ENCODE results near the gene ZNHIT3.

ZNHIT3 gene

DNA sequence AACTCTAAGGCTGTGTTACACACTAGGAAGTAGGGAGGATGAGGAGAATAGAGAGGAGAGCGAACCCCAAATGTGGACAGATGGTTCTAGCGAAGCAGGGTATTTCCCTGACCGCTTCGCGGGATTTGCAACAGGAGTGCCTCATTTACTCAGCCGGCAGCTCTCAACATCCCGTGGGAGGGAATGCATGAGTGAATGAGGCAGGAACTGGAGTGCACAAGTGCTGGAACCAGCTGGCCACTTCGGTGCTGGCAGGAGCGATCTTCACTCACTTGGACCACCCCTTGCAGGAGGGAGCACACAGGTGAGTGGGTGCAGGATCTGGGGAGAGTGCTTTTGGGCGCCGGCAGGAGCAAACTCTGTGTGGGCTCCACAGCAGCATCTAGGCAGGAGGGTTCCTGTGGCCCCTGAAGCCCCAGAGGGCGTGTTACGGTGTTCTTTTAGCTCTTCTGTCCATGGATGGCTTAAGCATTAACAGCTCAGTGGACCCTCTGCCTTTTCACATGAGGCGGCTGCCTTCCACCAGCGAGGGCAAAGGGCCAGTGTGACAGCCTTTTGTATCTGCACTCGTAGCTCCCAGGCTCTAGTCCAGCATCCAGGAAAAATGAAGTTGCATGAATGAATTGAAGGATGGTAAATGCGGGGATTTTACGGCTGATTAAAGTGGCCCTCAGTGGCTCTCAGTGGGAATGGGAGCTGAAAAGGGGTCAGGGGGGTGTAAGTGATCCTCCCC, 17.4 kb upstream of the ZNHIT3 start:
- H3K27me3 ChIP-seq (ENCODE audit: insufficient read depth, poor library complexity, severe bottlenecking) = peaks cover 2% of the 10 kb centered on the region
- TF ChIP-seq SPI1 (IDR thresholded peaks at IDR 0.05; ENCODE audit: borderline replicate concordance, low read depth) = no peak
- TF ChIP-seq, protein P1, sequence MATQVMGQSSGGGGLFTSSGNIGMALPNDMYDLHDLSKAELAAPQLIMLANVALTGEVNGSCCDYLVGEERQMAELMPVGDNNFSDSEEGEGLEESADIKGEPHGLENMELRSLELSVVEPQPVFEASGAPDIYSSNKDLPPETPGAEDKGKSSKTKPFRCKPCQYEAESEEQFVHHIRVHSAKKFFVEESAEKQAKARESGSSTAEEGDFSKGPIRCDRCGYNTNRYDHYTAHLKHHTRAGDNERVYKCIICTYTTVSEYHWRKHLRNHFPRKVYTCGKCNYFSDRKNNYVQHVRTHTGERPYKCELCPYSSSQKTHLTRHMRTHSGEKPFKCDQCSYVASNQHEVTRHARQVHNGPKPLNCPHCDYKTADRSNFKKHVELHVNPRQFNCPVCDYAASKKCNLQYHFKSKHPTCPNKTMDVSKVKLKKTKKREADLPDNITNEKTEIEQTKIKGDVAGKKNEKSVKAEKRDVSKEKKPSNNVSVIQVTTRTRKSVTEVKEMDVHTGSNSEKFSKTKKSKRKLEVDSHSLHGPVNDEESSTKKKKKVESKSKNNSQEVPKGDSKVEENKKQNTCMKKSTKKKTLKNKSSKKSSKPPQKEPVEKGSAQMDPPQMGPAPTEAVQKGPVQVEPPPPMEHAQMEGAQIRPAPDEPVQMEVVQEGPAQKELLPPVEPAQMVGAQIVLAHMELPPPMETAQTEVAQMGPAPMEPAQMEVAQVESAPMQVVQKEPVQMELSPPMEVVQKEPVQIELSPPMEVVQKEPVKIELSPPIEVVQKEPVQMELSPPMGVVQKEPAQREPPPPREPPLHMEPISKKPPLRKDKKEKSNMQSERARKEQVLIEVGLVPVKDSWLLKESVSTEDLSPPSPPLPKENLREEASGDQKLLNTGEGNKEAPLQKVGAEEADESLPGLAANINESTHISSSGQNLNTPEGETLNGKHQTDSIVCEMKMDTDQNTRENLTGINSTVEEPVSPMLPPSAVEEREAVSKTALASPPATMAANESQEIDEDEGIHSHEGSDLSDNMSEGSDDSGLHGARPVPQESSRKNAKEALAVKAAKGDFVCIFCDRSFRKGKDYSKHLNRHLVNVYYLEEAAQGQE (IDR thresholded peaks at IDR 0.05; ENCODE audit: insufficient replicate concordance, low read depth) = no peak
- TF ChIP-seq POLR2AphosphoS5 (IDR thresholded peaks at IDR 0.05; ENCODE audit: low read depth) = no peak
- TF ChIP-seq, protein P2, sequence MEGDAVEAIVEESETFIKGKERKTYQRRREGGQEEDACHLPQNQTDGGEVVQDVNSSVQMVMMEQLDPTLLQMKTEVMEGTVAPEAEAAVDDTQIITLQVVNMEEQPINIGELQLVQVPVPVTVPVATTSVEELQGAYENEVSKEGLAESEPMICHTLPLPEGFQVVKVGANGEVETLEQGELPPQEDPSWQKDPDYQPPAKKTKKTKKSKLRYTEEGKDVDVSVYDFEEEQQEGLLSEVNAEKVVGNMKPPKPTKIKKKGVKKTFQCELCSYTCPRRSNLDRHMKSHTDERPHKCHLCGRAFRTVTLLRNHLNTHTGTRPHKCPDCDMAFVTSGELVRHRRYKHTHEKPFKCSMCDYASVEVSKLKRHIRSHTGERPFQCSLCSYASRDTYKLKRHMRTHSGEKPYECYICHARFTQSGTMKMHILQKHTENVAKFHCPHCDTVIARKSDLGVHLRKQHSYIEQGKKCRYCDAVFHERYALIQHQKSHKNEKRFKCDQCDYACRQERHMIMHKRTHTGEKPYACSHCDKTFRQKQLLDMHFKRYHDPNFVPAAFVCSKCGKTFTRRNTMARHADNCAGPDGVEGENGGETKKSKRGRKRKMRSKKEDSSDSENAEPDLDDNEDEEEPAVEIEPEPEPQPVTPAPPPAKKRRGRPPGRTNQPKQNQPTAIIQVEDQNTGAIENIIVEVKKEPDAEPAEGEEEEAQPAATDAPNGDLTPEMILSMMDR (IDR thresholded peaks at IDR 0.05; ENCODE audit: insufficient read depth, low read length) = no peak
- TF ChIP-seq GABPA (IDR thresholded peaks at IDR 0.05; ENCODE audit: low read depth) = no peak
- no peak overlapping the region for H3K27ac ChIP-seq (replicated peaks)
- H3K4me3 ChIP-seq (replicated peaks; ENCODE audit: insufficient read depth, low read length) = no peak overlapping the region
- no peak for DNase-seq (ENCODE audit: low read depth in 1 of 2, low spot score in 1 of 2)

DNA sequence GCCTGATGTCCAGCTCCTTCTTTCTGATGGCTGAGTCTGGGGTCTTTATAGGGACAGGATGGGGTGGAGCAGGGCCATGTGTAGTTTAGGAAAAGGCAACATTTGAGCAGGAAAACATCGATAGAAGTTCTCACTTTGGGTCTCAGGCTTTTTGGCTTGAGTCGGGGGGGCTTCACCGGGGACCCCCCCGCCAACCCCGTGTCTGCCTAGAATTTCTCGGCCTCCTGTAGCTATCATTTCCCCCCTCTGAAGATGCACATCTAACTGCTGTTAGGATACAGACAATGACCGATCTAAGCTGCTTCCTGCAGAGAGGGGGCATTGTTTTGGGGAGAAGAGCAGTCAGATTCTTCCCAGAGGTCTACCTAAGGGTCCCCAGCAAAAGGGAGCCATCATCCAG, 16.7 kb upstream of the ZNHIT3 start:
- H3K27me3 ChIP-seq (ENCODE audit: insufficient read depth, poor library complexity, severe bottlenecking) = peaks cover 2% of the 10 kb centered on the region
- TF ChIP-seq POLR2AphosphoS5 (IDR thresholded peaks at IDR 0.05; ENCODE audit: low read depth) = no peak
- TF ChIP-seq, protein P2 (IDR thresholded peaks at IDR 0.05; ENCODE audit: insufficient read depth, low read length) = no peak
- TF ChIP-seq GABPA (IDR thresholded peaks at IDR 0.05; ENCODE audit: low read depth) = no peak
- no peak for TF ChIP-seq SPI1 (IDR thresholded peaks at IDR 0.05; ENCODE audit: borderline replicate concordance, low read depth)
- TF ChIP-seq, protein P1 (IDR thresholded peaks at IDR 0.05; ENCODE audit: insufficient replicate concordance, low read depth) = no peak
- no peak for DNase-seq (ENCODE audit: low read depth in 1 of 2, low spot score in 1 of 2)

DNA sequence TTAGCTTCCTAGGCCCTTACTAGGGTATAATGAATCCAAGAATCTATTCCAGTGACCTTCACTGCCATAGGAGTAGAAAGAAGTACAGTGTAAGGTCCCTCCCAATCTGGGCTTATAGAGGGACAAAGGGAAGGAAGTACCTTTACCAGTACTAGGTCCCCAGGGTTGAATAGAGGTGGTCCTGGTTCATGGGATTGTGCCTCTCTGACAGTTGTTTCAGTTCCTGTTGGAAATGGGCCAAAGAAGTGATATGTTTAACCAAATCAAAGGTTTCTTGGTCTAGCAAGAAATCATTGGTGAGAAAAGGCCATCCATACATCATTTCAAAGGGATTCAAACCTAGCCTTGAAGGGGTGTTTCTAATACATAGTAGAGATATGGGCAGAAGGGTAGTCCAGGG, 16.0 kb upstream of the ZNHIT3 start:
- no peak for DNase-seq (ENCODE audit: low read depth in 1 of 2, low spot score in 1 of 2)

More for the DNA sequence above, 16.7 kb upstream of the ZNHIT3 start:
- no peak overlapping the region for H3K27ac ChIP-seq (replicated peaks)
- no peak overlapping the region for H3K4me3 ChIP-seq (replicated peaks; ENCODE audit: insufficient read depth, low read length)

More for the DNA sequence above, 16.0 kb upstream of the ZNHIT3 start:
- H3K27ac ChIP-seq (replicated peaks) = no peak overlapping the region
- TF ChIP-seq GABPA (IDR thresholded peaks at IDR 0.05; ENCODE audit: low read depth) (no peak), POLR2AphosphoS5 (IDR thresholded peaks at IDR 0.05; ENCODE audit: low read depth) (no peak), SPI1 (IDR thresholded peaks at IDR 0.05; ENCODE audit: borderline replicate concordance, low read depth) (no peak)
- TF ChIP-seq, protein P2 (IDR thresholded peaks at IDR 0.05; ENCODE audit: insufficient read depth, low read length) = no peak
- TF ChIP-seq, protein P1 (IDR thresholded peaks at IDR 0.05; ENCODE audit: insufficient replicate concordance, low read depth) = no peak
- no peak overlapping the region for H3K4me3 ChIP-seq (replicated peaks; ENCODE audit: insufficient read depth, low read length)
- H3K27me3 ChIP-seq (ENCODE audit: insufficient read depth, poor library complexity, severe bottlenecking) = peaks cover 2% of the 10 kb centered on the region

Measured in HL-60 (cell line).